AG08396 (cell line): ENCODE results near the gene LMF1.
A peak's percentile ranks its signal among the peaks of the same experiment; 100 is the strongest.

Experiments
- DNase-seq: peaks from one replicate; pipeline ENCODE4 v3.0.0; 2012; ENCODE audit warnings: low spot score, mixed read lengths

Gene LMF1

DNA sequence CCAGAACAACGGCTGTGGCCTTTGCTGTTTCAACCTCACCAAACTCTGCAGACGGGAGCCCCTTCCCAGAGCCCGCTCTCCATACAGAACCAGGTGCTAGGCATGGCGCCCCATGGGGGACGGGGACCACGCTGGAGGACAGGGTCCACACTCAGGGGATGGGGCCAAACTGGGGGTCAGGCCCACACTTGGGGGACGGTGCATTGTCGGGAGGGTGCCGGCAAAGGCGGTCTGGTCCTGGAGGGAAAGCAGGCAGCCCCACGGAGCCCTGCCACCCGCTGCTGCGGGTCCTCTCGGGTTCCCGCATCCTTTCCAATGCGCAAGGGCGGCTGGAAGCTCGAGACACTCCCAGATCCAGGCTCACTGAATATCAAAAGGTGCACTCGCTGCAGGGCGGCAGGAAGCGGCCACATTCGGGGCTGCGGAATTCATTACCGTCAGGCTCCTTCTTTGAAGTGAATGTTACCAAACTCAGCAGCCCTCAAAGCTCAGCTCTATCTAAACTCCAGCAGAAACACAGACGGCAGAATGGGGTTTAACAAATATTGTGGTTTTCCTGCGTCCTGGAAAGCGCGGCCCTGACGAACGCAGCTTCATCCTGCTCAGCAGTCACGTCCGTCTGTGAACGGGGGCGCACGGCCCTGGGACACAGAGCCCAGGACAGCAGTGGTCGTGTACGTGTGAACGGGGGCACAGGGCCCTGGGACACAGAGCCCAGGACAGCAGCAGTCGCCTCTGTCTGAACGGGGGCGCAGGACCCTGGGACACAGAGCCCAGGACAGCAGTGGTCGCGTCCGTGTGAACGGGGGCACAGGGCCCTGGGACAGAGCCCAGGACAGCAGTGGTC is 41.3 kb downstream of the LMF1 start:
- DNase-seq = no peak

DNA sequence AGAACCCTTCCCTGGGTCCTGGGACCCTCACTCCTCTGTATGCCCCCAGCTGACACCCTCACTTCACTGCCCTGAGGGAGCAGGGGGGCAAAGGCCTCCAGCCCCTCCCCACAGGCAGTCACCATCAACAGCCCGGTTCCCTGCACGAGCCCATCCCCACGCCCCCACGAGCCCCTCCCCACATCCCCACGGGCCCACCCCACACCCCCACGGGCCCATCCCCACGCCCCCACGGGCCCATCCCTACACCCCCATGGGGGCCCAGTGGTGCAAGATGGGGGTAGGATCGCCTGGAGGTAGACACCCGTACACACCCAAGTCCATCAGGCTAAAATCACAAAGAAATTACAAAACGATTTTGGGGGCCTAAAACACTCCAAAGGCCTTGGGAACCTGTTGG is 42.3 kb downstream of the LMF1 start:
- no peak for DNase-seq

DNA sequence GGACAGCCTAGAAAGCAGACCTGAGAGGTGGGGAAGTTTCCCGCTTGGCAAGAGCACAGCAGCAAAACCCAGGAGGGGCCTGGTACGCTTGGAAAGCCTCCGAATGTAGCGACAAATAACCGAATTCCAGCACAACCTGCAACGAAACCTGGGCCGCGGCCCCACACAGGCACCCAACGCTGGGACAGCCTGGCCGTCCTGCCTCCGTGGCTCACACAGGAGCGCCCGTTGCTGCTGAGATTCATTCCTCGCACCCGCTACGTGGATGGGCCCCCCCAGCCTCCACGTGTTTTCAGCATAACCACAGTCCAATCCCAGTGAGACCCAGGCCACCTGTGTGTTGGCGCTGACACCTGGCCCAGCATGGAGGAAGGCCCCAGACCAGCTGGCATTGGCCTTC is 42.9 kb downstream of the LMF1 start:
- DNase-seq = no peak

- no peak for DNase-seq
Measured at GRCh38 chr16:927406-927805, 43.4 kb downstream of the LMF1 start.

DNA sequence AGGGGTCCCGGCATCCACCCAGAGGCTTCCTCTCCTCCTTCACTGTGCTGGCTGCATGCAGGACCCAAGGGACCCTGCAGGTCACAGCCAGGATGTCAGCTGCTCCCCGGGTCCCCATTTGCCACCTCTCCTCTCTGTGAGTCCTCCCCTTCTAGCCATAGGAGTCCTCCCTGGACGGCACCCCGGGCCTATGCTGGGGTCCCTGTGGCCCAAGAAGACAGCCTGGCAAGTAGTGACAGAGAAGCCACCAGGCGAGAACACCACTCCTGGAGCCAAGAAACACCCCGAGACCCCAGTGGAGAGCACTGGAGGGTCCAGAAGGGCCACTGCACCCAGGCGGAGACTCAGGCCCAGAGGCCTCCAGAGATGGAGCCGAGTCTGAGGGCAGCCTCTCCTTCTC is 44.1 kb downstream of the LMF1 start:
- no peak for DNase-seq

DNA sequence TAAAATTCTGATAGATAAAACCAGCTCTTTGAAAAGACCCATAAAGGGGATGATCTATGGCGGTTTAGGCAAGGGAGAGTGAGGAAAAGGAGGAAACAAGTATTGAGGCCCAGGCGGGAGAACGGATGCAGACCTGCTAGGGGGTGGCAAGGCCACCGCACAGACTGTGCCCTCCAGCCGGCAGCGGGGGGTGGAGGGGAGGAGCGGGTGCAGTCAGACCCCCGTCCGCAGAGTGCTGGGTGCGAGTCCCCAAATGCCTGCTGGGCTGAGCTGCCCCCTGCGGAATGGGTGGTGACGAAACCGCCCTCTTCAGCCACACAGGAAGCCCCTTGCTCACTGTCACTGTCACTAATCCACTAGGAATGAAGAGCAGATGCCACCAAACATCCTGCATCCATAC is 46.0 kb downstream of the LMF1 start:
- no peak for DNase-seq

DNA sequence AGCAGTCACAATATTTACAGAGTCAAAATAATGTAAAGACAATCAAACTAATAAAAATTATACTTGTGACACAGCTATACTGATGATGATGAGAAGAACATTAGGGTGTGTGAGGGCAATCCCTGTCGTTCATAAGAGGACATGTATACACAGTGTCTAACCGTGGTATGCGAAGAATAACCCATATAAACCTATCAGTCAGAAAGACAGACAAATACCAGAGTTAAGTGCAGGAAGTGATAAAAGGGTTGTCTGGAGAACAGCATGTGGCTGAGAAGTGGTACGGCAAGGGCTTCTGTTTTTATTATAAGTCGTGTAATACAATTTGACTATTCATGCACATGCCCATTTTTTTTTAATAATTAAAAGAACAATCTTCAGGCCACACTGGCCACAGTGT is 46.7 kb downstream of the LMF1 start:
- DNase-seq = no peak

- DNase-seq = no peak
Measured at GRCh38 chr16:923184-923583, 47.6 kb downstream of the LMF1 start.

- no peak for DNase-seq
Measured at GRCh38 chr16:922051-922450, 48.7 kb downstream of the LMF1 start.

- DNase-seq = no peak
Measured at GRCh38 chr16:921321-921905, 49.4 kb downstream of the LMF1 start.

GRCh38 chr16:920717-921116 is 50.1 kb downstream of the LMF1 start:
- no peak for DNase-seq

GRCh38 chr16:920051-920681 is 50.6 kb downstream of the LMF1 start:
- peak; percentile 57 for DNase-seq

GRCh38 chr16:919658-920050 is 51.1 kb downstream of the LMF1 start:
- no peak for DNase-seq

- DNase-seq = no peak
Measured at GRCh38 chr16:918741-919657, 51.8 kb downstream of the LMF1 start.

- DNase-seq = no peak
Measured at GRCh38 chr16:918068-918467, 52.7 kb downstream of the LMF1 start.

DNA sequence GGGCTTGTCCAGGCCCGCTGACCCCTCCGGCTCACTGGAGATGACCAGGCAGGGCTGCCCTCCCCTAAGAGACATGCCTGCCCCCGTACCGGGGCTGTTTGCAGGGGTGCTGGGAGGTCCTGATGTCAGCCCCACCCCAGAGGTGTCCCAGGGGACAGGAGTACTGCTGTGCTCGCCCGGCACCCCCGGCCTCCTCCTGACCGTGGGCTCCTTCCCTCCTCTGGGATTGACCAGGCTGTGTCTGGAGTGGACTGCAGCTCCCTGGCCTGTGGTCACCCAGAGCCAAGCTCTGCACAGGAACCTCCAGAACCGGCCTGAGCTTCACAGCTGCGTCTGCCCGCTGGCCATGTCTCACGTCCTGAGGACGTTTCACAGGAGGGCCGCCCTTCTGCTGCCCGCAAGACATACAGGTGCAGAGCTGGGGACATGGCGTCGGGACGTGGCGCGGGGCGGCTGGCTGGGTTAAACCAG is 53.2 kb downstream of the LMF1 start:
- DNase-seq = no peak

- no peak for DNase-seq
Measured at GRCh38 chr16:916035-916799, 54.6 kb downstream of the LMF1 start.

- DNase-seq = no peak
Measured at GRCh38 chr16:915546-915945, 55.2 kb downstream of the LMF1 start.

- DNase-seq = no peak
Measured at GRCh38 chr16:914440-914839, 56.3 kb downstream of the LMF1 start.

DNA sequence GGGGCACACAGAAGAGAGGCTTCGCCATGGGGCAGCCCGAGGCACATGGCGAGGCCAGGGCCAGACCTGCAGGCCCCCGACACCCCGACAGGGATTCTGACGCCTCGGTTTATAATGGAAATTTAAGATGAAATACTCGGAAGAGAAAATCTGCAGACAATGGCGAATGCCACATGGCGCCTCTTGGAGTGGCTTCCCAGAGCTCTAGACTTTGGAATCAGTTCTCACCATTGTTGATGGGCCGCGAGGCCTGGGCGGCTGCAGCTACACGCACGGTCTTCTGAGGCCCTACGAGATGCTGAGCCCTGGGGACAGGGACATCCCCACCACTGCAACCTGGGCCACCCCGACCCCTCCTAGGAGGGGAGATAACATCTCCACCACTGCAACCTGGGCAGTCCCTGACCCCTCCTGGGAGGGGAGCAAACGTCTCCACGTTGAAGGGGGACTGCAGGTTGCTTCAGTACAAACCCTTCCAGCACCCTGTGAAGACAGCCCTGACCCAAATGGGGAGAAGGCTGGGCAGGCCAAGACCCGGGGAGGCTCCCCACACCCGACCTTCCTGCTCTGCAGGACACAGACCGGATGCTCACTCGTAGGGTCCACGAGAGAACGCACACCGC is 56.9 kb downstream of the LMF1 start:
- no peak for DNase-seq
